Measurements from ENCODE around the gene APOBEC3H. TPM values are rescaled to one million over a fixed set of nuclear protein-coding genes. Genes with fewer than 3 reads are reported as not detected.

APOBEC3H gene
- total RNA-seq, 1 experiment from 2014 or later: not detected

DNA sequence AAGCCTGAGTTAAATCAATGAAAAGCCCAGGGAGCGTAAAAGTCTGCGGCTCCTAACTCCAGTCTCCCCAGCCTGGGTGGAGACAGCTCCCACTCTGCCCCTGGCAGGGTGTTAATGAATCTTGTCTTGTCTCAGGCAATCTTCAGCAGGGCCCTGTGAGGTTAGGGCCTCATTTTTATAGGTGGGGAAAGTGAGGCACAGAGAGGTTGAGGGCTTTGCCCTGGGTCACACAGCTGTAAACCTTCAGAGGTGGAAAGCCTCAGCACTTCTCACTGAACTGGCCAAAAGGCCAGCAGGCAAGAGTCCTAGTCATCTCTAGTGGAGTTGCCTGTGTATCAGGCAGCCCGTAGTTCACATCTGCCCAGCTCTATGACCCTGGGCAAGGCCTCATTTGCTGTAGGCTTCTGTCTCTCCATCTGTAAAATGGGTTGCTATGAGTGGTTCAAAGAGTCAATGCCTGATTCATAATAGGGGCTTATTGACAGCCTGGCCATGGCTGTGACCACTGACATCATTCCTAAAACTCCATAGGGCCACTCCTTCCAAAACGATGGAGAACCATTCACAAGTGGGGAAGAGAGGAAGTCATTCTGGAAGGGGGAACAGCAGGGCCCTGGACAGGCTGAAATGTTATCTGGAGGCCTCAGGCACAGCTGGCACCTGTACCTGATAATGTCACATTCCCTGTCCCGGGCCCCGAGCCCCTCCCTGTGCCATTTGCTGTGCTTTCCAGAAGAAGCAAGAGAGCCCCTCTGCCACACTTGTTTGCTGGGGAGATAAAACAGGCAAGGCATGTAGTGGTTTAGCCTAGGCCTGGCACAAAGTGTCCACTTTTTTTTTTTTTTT lies 49.4 kb downstream of the APOBEC3H start:
- POLR2A ChIA-PET: no interaction called here
- no peaks in the 10 kb centered on the region for H3K27me3 ChIP-seq (ENCODE audit: control insufficient read depth, insufficient read depth, low read length)
- ATAC-seq: no peak
- intact Hi-C loops (cut with micrococcal nuclease; ENCODE audit: unreplicated experiment): no loop called here
- H3K4me1 ChIP-seq (ENCODE audit: control insufficient read depth, insufficient read depth, low read length): peaks cover 25% of the 10 kb centered on the region
- no peaks in the 10 kb centered on the region for H3K9me3 ChIP-seq (ENCODE audit: control insufficient read depth, insufficient read depth, low read depth, low read length)
- TF ChIP-seq, protein P1, sequence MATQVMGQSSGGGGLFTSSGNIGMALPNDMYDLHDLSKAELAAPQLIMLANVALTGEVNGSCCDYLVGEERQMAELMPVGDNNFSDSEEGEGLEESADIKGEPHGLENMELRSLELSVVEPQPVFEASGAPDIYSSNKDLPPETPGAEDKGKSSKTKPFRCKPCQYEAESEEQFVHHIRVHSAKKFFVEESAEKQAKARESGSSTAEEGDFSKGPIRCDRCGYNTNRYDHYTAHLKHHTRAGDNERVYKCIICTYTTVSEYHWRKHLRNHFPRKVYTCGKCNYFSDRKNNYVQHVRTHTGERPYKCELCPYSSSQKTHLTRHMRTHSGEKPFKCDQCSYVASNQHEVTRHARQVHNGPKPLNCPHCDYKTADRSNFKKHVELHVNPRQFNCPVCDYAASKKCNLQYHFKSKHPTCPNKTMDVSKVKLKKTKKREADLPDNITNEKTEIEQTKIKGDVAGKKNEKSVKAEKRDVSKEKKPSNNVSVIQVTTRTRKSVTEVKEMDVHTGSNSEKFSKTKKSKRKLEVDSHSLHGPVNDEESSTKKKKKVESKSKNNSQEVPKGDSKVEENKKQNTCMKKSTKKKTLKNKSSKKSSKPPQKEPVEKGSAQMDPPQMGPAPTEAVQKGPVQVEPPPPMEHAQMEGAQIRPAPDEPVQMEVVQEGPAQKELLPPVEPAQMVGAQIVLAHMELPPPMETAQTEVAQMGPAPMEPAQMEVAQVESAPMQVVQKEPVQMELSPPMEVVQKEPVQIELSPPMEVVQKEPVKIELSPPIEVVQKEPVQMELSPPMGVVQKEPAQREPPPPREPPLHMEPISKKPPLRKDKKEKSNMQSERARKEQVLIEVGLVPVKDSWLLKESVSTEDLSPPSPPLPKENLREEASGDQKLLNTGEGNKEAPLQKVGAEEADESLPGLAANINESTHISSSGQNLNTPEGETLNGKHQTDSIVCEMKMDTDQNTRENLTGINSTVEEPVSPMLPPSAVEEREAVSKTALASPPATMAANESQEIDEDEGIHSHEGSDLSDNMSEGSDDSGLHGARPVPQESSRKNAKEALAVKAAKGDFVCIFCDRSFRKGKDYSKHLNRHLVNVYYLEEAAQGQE (IDR thresholded peaks at IDR 0.05; ENCODE audit: insufficient read depth in 1 of 2, low read depth in 2 of 2, low read length in 1 of 2): no peak
- TF ChIP-seq TCF7L2 (IDR thresholded peaks at IDR 0.05; ENCODE audit: low read depth, low read length): no peak
- TF ChIP-seq, protein P2, sequence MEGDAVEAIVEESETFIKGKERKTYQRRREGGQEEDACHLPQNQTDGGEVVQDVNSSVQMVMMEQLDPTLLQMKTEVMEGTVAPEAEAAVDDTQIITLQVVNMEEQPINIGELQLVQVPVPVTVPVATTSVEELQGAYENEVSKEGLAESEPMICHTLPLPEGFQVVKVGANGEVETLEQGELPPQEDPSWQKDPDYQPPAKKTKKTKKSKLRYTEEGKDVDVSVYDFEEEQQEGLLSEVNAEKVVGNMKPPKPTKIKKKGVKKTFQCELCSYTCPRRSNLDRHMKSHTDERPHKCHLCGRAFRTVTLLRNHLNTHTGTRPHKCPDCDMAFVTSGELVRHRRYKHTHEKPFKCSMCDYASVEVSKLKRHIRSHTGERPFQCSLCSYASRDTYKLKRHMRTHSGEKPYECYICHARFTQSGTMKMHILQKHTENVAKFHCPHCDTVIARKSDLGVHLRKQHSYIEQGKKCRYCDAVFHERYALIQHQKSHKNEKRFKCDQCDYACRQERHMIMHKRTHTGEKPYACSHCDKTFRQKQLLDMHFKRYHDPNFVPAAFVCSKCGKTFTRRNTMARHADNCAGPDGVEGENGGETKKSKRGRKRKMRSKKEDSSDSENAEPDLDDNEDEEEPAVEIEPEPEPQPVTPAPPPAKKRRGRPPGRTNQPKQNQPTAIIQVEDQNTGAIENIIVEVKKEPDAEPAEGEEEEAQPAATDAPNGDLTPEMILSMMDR (IDR thresholded peaks at IDR 0.05): no peak
- TF ChIP-seq SIN3A (IDR thresholded peaks at IDR 0.05; ENCODE audit: borderline replicate concordance, insufficient read depth, low read depth, low read length): no peak
- TF ChIP-seq POLR2AphosphoS5 (IDR thresholded peaks at IDR 0.05; ENCODE audit: low read depth, low read length): no peak
- peak overlapping the region; percentile 71 for H3K27ac ChIP-seq (ENCODE audit: low read length)
- BruUV-seq (replicated peaks): no TSS peak
- CTCF ChIA-PET: no interaction called here
- peak overlapping the region; percentile 56 to 82; a peak in 3 of 4 replicates for H3K4me3 ChIP-seq (ENCODE audit: low read depth in 2 of 2, low read length in 2 of 2)
- H3K36me3 ChIP-seq (ENCODE audit: control insufficient read depth, insufficient read depth, low read length): no peaks in the 10 kb centered on the region
- in situ Hi-C loops (cut with HindIII; ENCODE audit: low pct_unique_long_range_greater_than_20kb, low sequenced_read_pairs): no loop called here
- no peak for DNase-seq (ENCODE audit: low read depth, low spot score)

DNA sequence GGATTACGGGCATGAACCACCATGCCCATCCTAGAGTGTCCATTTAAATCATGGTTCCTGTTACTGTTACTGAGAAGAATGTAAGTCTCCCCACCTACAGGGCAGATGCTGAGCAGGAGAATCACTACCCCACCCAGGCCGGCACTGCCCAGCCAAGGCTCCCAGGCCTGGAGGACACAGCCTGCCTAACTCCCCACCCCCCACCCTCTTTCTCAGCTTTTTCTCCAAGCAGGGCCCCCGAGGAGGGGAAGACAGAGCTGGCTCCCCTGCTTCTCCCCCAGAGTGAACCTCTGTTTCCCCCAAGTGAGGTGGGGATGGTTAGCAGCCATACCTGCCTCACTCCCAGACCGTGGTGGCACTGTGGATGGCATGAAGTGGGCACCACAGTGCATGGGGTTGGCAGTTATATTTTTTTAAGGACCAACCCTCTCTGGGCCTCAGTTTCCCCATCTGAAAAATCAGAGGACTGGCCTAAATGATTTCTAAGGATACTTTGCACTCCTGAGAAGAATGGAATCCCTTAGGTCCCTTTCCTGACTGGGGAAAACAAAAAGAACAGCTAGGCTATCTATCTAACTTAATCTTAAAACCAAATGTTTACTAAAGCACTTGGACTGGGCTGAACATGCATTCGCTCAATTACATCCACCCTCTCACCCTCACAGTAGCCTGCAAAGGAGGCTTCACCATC lies 50.4 kb downstream of the APOBEC3H start:
- H3K4me3 ChIP-seq (ENCODE audit: low read depth in 2 of 2, low read length in 2 of 2): no peak overlapping the region
- H3K27me3 ChIP-seq (ENCODE audit: control insufficient read depth, insufficient read depth, low read length): no peaks in the 10 kb centered on the region
- intact Hi-C loops (cut with micrococcal nuclease; ENCODE audit: unreplicated experiment) (no loop called here), in situ Hi-C loops (cut with HindIII; ENCODE audit: low pct_unique_long_range_greater_than_20kb, low sequenced_read_pairs) (no loop called here)
- no peak overlapping the region for H3K27ac ChIP-seq (ENCODE audit: low read length)
- no TSS peak for BruUV-seq (replicated peaks)
- ChIA-PET CTCF (no interaction called here), POLR2A (no interaction called here)
- H3K36me3 ChIP-seq (ENCODE audit: control insufficient read depth, insufficient read depth, low read length): no peaks in the 10 kb centered on the region; the same call in 1 of the 2 replicates
- H3K4me1 ChIP-seq (ENCODE audit: control insufficient read depth, insufficient read depth, low read length): peaks cover 26% of the 10 kb centered on the region
- no peak for DNase-seq (ENCODE audit: low read depth, low spot score)
- no peak for ATAC-seq
- H3K9me3 ChIP-seq (ENCODE audit: control insufficient read depth, insufficient read depth, low read depth, low read length): no peaks in the 10 kb centered on the region
- TF ChIP-seq, protein P2 (IDR thresholded peaks at IDR 0.05): no peak
- no peak for TF ChIP-seq POLR2AphosphoS5 (IDR thresholded peaks at IDR 0.05; ENCODE audit: low read depth, low read length)
- TF ChIP-seq, protein P1 (IDR thresholded peaks at IDR 0.05; ENCODE audit: insufficient read depth in 1 of 2, low read depth in 2 of 2, low read length in 1 of 2): no peak
- TF ChIP-seq SIN3A (IDR thresholded peaks at IDR 0.05; ENCODE audit: borderline replicate concordance, insufficient read depth, low read depth, low read length): no peak
- TF ChIP-seq TCF7L2 (IDR thresholded peaks at IDR 0.05; ENCODE audit: low read depth, low read length): no peak

Measured in Panc1 (cell line).